ENCODE measurements around the gene DCDC2.
A peak's percentile ranks its signal among the peaks of the same experiment; 100 is the strongest.
"Not testable (repeated sequence)": the region's sequence is repeated elsewhere in the genome, so short reads cannot be mapped to it uniquely, and the experiment has no call there.

DCDC2 gene

DNA sequence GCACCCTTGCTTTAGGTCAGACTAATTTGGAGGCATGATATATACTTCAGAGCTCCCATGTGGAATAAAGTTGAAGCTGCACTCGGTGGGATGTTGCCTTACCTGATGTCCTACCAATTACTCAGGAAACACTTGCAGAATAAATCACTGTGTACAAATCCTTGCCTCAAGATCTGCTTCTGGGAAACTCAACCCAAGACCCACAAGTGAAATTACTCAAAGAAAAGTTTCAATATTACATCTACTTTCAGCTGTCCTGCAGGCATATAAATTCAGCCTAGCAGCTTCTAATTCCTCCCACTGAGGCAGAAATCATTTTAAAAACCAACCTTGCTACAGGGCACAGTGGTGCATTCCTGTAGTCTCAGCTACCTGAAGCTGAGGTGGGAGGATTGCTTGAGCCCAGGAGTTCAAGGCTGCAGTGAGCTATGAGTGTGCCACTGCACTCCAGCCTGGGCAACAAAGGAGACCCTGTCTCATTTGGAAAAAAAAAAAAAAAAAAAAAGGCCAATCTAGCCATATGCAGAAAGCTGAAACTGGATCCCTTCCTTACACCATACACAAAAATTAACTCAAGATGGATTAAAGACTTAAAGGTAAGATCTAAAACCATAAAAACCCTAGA, 20.7 kb upstream of the DCDC2 start:
- DNase-seq = no peak

DNA sequence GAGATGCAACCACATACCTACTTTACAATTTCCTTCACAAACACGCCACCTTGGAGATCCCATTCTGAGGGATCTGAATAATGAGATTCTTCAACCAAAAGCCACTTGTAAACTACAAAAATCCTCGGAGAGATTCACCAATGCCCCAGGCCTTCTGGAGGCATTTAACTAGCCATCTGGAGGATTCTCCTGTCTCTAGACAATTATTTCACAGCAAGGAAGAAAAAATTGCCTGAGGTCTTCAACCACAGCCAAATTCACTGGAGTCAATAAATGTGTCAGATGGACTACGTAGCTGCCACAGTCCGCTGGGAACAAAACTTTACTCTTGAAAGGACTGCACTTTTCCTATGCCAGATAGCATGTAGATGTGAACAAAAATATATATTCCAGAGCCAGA, 19.0 kb upstream of the DCDC2 start:
- DNase-seq = no peak

DNA sequence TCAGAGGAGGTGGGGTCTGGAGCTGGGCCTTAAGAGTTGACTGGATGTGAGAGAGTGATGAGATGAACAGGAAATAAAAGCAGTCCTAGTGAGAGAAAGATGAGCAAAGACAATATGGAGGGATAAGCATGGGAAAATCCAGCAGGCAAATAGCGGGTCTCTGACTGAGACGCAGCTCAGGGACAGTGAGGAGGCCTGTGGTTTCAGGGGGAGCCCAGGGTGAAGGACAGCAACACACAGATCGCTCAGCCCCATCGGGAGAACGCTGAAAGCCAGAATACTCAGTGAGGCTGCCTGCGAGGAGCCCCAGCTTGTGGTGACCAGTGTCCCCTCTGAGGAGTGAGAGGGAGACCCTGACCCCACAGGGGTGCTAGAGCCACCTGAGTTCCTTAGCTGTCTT, 16.8 kb upstream of the DCDC2 start:
- DNase-seq = no peak

DNA sequence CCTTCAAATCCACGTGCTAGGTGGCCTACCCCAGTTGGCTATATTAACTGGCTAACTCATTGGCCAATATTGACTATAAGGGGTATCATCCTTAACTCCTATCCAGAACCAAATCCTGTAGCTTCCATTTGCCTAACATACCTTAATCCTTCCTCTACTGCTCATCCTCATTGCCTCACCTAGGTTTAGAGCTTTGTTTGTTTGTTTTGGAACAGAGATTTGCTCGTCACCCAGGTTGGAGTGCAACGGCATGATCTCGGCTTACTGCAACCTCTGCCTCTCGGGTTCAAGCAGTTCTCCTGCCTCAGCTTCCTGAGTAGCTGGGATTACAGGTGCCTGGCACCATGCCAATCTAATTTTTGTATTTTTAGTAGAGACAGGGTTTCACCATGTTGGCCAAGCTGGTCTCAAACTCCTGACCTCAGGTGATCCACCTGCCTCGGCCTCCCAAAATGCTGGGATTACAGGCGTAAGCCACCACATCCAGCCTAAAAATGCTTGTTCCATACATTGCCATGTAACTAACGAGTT, 7.3 kb upstream of the DCDC2 start:
- DNase-seq = not testable (repeated sequence)

DNA sequence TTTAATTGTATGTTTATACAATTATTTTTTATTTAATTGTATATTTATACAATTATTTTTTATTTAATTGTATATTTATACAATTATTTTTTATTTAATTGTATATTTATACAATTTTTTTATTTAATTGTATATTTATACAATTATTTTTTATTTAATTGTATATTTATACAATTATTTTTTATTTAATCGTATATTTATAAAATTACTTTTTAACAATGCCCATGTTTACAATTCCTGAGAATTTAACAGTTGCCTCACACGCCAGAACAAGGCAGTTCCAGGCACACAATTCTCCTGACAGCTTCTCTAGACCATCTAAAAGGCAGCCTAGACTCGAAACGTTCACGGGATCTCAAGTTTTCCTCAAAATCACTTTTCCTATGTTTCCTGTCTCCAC, 4.5 kb upstream of the DCDC2 start:
- DNase-seq = not testable (repeated sequence)

DNA sequence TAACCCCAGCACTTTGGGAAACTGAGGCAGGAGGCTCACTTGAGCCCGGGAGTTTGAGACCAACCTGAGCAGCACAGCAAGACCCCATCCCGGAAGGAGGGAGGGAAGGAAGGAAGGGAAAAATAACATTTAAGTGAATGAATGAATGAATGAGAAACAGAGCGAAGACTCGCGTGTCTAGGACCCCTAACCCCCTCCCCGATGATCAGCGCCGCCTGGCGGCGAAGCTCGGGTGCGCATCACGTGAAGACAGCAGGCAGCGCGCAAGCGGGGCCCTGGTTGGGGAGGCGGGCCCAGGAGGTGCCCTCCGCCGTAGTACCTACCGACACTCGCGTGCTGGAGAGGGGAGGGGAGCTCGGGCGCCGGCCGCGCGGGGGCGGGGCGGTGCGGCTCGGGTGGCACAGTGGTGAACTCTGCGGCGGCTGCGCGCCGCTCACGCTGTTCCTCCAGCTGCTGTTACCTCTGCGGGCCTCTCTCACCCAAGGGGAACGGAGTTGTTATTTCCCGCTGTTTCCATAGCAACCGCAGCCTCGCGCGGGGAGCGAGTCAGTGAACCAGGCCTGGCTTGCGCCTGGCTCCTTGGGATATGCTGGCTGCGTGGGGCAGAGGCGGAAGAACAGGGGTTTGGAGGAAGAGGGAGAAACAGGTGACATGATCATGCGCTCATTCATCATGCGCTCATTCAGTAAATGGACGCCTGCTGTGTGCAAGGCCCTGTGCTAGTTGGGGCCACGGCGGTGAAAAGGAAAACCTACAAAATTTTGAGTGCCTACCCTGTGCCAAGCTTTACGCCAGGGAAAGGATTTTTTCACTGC, 2.0 kb upstream of the DCDC2 start:
- DNase-seq = peak; percentile 51

DNA sequence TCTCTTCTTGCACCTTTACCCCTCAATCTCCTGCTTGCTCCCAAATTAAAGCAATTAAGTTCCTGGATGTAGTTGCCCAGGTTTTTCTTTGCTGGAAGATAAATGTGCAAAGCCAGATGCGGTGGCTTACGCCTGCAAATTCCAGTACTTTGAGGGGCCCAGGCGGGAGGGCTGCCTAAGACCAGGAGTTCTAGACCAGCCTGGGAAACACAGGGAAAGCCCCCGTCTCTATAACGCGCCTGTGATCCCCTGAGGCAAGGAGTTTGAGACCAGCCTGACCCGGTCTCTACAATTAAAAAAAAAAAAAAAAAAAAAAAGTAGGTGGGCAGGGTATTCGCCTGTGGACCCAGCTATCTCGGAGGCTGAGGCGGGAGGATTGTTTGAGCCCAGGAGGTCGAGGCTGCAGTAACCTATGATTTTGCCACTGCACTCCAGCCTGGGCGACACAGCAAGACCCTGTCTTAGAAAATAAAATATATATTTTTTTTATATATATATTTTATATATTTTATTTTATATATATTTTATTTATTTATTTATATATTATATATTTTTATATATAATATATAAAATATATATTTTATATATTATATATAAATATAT, 461 bp upstream of the DCDC2 start:
- DNase-seq = no peak

DNA sequence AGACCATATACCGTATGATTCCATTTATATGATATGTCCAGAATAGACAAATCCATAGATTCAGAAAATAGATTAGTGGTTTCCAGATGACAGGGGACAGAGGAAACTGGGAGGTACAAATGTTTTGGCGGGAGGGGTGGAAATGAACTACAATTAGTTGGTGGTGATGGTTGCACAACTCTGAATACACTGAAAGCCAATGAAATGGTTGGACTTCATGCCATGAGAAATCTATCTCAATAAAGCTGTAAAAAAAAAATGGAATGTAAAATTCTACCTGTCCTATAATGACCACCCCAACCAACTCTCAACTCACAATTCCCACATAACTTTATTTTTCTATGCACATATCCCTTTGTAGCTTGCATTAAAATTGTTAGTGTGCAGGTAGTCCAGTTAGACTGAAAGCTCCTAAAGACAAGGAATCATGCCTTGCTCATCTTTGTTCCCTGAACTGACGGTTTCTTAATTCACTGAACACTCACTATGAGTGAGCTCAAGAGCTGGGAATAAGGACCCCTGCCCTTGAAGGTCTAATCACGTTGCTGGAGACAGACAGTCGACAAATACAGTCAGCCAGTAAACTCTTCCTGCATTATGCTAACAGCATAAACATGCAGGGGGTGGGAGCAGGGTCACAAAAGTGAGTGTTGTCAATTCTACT, 1.4 kb downstream of the DCDC2 start:
- DNase-seq = no peak

DNA sequence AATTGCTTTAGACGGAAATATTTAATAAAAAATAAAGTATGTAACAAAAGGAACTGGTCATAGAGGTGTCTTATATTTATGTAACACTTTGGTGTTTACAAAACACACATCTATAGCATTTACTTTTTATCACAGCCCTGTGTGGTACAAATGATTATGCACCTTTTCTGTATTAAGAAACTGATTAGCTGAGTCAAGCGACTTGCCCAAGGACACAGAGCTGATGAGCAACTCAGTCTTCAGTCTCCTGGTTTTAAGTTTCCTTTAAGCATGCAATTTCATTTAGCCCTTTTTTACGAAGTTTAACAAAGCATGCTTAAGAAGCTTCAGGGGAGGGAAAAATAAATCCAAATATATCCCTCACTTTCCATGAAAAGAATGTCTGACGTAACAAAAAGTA, 2.5 kb downstream of the DCDC2 start:
- DNase-seq = no peak

DNA sequence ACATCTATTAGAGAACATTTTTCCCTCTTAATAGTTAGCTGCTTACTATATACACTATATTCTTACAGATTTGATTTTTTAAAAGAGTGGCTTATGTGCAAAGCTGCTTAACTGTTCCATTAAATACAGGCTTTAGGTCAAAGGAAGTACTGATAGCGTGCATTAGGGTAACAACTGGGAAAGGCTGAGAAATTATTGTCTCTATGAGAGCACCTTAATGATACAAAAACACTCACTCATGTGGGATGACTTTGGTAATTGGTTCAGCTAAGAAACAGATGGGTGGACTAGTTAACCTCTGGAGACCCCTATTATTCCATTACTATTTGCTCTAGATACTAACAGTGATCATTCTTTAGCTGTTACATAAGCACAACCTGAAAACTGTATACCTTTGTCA, 4.0 kb downstream of the DCDC2 start:
- no peak for DNase-seq

DNA sequence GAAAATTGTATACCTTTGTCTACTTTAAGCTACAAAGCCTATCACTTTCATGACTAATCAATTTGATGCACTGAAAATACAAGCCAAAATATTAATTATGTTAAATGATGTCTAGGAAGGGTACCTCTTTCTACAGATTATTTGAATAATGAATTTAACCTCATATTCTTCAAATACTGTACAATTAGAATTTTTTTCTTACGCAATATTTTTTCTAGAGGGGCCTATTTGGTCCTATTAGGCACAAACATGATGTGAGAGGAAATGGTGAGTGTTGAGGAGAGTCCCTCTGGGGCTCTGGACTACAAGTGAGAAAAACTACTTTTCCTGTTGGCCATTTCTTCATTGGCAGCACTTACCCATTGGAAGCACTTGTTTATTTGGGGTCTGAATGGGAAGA, 5.4 kb downstream of the DCDC2 start:
- DNase-seq = no peak

DNA sequence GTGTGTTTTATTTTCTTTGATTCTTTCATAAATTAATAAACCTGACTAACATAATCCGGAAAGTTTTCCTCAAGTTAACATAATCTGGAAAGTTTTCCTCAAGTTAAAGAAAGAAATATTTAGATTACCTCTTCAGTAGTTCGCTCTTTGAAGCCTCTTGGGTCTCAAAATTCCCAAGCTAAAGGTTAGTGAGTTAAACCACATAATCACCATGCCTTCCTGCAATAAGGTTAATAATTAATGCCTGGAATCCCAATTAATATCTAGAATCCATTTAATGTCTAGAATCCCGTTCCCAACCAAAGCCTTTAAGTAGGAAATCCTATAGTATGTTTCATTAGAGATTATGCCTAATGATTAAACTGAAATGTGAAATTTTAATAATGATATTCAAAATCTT, 12.9 kb downstream of the DCDC2 start:
- no peak for DNase-seq

DNA sequence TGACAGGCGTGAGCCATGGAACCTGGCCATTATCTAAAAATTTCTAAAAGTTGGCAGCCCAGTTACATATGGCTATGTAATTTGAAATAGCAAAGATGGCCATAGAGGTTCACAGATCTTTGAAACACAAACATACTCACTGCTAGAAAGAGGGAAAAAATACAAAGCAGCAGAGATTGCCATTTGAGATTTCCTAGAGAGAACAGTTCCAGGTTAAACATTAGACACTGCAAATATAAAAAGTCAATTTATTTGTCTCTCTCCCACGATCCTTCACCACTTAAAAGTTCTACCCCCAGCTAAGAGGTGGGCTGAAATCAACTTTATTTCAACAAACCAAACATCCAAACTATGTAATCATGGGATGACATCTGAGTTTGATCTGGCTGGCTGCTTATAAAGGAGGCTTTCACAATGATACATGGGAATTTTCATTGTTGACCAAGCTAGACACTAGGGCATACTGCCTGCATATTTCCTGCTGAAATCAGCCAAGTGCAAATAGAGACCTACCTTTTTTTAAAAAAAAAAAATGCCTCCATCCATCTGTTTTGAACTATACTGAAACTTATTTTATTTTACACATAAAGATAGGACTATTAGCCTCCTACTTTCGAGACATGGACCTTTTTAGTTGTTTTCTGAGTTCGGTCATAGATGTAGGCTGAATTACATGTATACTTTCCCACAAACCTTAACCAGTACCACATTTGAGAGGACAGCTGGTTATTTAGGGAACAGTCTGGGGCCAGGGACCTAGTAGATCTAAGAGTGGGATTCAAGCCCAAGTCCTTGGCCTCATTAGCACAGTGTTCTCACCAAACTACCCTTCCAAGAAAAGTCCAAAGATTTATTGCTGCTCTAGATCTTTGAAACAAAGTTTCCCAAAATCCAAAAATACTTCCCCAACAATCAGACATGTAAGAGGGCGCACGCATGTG, 16.6 kb downstream of the DCDC2 start:
- DNase-seq = no peak

DNA sequence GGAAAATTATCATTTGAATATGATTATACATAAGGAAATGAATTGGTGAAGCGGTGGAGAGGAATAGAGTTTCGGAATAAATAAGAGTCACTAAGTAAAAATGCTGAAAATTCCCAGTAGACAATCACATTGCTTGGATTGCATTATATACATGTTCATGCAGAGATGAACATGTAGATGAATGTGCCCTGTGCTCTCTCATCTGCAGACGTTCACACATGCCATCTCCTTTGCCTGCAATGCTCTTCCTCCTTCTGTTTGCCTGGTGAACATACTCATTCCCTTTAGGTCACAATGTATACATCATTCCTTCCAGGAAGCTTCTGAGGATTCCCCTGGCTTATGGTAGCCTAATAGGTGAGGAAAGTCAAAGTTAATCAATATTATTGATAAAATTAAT, 17.9 kb downstream of the DCDC2 start:
- DNase-seq = no peak

DNA sequence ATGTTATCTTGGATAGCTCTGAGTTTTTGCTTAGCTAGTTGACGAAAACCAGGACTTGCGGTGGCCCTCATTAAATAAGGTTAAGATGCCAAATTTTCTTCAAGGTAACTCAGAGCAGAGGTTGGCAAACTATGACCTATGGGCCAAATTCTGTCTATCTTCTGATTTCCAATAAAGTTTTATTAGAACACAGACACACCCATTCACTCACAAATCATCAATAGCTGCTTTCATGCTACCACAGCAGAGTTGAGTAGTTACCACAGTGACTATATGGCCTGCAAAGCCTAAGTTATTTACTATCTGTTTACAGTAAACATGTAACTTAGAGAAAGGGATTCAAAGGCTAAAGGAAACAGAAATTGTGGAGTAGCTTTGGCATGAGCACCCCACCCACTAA, 23.6 kb downstream of the DCDC2 start:
- no peak for DNase-seq

DNA sequence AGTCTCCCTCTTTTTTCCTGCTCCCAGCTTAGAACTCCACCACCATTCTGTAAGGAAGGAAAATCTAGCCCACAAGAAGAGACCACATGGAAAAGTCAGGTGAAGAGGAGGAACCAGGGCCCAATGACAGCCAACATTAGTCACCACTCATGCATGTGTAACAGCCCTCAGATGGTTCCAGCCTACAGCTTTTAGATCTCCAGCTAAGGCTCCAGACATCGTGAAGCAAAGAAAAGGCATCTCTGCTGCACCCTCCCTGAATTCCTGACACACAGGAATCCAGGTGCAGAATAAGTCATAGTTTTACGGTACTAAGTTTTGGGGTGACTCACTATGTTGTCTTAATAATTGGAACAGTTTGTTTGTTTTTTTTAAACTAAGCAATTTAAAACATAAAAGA, 25.5 kb downstream of the DCDC2 start:
- no peak for DNase-seq

DNA sequence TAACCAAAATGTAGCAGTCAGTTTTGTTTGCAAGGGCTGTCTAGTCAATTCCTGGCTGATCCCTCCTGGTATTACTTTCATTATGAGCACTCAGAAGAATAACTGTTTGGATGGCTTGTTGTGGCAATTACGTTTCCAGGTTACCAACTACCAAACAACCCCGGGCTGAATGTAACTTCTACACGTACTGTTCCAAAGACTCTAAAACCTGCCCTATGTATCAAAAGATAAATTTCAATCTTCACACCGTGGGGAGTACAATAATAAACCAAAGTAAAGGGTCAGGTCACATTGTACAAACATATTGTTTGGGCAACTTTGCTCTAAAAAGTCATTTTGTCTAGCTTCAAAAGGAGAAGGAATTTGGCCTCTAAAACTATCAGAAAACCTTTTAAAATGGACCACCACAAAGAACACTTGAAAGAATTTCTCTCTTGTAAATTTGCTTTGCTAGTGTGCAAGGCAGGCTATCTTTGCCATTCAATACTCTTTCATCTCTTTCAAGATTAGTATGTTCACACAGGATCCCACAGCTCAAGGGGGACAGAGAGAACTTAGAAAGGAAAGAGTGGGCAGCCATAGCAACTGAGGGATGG, 27.6 kb downstream of the DCDC2 start:
- no peak for DNase-seq

DNA sequence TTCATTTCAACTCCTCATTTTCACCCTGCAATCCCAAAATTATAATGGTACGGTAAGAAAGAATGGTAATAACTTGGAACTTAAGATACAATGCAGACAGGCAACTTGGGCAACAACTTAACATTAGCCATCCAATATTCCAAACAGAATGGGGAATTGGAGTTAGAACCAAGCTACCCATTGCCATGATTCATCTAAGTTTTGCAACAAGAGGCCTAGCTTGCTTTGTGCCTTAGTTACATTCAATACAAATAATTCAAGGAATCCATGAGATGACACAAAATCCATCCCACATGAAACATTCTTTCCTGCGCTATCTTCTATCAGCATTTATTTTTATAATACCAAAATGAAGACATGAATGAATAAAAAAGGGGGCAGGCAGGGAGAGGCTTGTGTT, 28.4 kb downstream of the DCDC2 start:
- no peak for DNase-seq

DNA sequence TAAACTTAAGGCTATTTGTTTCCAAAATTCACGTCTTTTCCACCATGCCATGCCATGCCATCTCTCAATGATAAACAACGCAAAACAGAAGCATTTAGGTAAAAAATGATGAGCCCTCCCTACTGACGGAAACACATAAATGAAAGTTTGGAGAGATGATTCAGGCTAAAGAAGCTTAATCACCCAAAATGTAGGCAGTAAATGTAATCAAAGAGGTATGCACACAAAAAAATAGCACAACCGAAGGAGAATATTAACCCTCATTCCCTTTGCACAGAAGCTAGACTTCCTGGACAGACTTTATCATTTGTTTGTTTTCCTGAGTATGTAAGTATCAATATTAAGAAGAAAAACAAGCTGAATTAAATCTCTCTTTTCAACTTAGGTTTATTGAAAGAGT, 28.8 kb downstream of the DCDC2 start:
- DNase-seq = no peak

DNA sequence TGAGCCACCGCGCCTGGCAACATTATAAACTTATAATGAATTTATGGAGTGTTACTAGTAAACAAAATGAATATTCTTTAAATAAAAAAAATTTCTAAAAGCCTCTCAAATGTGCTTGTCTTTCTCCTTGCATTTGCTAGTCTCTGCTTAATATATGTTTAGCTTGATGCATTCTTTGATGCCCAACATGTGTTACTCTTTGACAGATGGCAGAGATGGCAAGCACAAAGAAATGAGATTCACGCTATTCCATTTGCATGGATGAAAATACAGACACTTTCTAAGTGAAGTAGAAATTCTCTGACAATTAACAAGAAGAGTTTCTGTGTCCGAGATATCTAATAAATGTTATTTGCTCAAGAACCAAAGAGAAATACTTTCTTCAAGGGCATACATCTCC, 30.1 kb downstream of the DCDC2 start:
- no peak for DNase-seq

DNA sequence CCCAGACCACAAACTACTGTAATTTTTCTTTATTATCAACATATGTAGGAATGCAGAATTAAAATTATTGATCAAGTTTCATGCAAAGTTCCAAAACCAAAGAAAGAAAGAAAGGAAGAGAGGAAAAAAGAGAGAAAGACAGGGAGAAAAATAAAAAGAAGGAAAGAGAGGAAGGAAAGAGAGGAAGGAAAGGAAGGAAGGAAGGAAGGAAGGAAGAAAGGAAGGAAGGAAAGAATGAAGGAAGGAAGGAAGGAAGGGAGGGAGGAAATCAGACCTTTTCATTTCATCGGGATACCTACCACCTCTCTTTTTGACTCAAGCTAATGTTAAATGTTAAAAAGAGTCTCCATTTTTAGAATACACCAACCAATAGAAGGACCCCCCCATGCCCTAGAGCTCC, 31.9 kb downstream of the DCDC2 start:
- DNase-seq = no peak

DNA sequence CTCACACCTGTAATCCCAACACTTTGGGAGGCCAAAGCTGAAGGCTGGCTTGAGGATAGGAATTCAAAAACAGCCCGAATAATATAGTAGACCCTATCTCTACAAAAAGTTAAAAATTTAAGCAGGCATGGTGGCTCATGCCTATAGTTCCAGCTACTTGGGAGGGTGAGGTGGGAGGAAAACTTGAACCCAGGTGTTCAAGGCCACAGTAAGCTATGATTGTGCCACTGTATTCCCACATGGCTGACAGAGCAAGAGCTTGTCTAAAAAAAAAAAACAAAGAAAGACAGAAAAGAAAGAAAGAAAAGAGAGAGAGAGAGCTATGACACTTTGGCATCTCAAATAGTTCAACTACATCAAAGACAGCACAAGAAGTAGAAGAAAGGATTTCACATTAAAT, 33.2 kb downstream of the DCDC2 start:
- DNase-seq = no peak
